ENCODE results near the gene PRUNE2. TPM values are rescaled to one million over a fixed set of nuclear protein-coding genes. Genes with fewer than 3 reads are reported as not detected.
"Not testable (repeated sequence)": the region's sequence is repeated elsewhere in the genome, so short reads cannot be mapped to it uniquely, and the experiment has no call there.

PRUNE2 gene
- total RNA-seq, 2 experiments from 2014 or later, result 0.38 to 0.72 TPM

DNA sequence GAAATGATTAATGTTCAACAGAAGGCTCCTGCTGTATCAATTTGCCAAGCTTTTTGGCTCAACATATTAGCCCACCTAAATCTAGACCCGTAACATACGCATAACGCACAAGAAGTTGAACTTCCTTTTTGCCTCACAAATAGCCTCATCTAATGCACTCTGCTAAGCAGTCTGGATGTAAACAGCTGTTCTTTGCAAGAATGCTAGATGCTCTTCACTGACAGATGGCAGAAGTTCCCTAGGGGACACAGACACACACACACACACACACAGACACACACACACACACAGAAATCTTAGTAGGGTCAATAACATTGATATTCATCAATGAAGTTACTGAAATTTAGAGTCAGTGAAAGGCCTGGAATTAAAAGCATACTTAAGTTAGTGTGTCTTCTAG is 154.9 kb downstream of the PRUNE2 start:
- no peaks in the 10 kb centered on the region for H3K9me3 Mint-ChIP-seq
- H3K27ac Mint-ChIP-seq, result no peak overlapping the region
- no peak overlapping the region for H3K4me3 Mint-ChIP-seq
- H3K27me3 Mint-ChIP-seq, result no peaks in the 10 kb centered on the region
- TF ChIP-seq, protein P1, sequence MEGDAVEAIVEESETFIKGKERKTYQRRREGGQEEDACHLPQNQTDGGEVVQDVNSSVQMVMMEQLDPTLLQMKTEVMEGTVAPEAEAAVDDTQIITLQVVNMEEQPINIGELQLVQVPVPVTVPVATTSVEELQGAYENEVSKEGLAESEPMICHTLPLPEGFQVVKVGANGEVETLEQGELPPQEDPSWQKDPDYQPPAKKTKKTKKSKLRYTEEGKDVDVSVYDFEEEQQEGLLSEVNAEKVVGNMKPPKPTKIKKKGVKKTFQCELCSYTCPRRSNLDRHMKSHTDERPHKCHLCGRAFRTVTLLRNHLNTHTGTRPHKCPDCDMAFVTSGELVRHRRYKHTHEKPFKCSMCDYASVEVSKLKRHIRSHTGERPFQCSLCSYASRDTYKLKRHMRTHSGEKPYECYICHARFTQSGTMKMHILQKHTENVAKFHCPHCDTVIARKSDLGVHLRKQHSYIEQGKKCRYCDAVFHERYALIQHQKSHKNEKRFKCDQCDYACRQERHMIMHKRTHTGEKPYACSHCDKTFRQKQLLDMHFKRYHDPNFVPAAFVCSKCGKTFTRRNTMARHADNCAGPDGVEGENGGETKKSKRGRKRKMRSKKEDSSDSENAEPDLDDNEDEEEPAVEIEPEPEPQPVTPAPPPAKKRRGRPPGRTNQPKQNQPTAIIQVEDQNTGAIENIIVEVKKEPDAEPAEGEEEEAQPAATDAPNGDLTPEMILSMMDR (IDR thresholded peaks at IDR 0.05), result no peak
- ChIA-PET CTCF (no interaction called here), POLR2A (no interaction called here)
- intact Hi-C loops (cut with micrococcal nuclease), result no loop called here
- ATAC-seq (no peak), DNase-seq (no peak)
- H3K36me3 Mint-ChIP-seq (ENCODE audit: low read depth), result no peaks in the 10 kb centered on the region
- no peaks in the 10 kb centered on the region for H3K4me1 Mint-ChIP-seq (ENCODE audit: low read depth)

DNA sequence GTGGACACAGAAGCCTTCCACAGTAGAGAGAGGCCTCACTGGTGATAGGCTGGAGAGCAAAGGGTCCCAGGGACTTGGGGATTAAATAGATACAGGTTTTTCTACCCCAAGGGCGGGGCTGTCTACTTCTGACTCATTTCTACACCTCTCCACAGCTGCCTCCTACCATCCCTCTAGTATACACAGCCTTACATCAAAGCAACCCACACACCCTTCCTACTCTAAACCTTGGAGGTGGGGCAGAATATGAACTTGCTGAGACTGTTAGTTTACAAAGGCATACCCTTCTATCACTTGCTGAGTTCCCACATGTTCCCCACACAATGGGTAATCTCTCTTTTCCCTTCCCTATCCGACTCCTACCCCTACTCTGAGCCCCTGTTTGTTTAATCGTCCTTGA is 161.6 kb downstream of the PRUNE2 start:
- no peak overlapping the region for H3K4me3 Mint-ChIP-seq
- H3K36me3 Mint-ChIP-seq (ENCODE audit: low read depth), result no peaks in the 10 kb centered on the region
- DNase-seq (peak; percentile 11), ATAC-seq (peak; percentile 70)
- intact Hi-C loops (cut with micrococcal nuclease), result no loop called here
- H3K27me3 Mint-ChIP-seq, result peaks cover 8% of the 10 kb centered on the region
- ChIA-PET CTCF (no interaction called here), POLR2A (no interaction called here)
- H3K9me3 Mint-ChIP-seq, result peaks cover 13% of the 10 kb centered on the region
- no peaks in the 10 kb centered on the region for H3K4me1 Mint-ChIP-seq (ENCODE audit: low read depth)
- TF ChIP-seq, protein P1 (IDR thresholded peaks at IDR 0.05), result no peak
- no peak overlapping the region for H3K27ac Mint-ChIP-seq

DNA sequence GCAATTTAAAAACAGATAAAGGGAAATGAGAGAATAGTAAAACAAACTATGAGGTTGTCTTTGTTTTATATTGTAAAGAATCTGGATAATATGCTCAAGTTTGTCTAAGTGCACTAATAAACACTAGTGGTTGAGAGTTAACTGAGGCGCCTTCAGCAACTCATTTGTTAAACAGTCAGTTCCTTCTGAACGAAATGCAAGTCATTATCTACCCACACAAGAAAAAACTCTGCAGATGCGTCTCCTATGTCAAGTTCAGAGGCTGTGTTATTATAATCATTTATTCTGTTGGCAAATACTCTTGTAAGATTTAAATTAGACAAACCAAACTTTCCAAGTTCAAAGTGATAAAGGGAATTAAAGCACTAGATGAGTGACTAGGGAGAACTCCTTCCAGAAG is 162.0 kb downstream of the PRUNE2 start:
- no peak for ATAC-seq
- CTCF ChIA-PET, result no interaction called here
- POLR2A ChIA-PET, result no interaction called here
- intact Hi-C loops (cut with micrococcal nuclease), result no loop called here
- peaks cover 9% of the 10 kb centered on the region for H3K27me3 Mint-ChIP-seq
- TF ChIP-seq, protein P1 (IDR thresholded peaks at IDR 0.05), result no peak
- H3K4me3 Mint-ChIP-seq, result no peak overlapping the region
- DNase-seq, result no peak
- no peaks in the 10 kb centered on the region for H3K4me1 Mint-ChIP-seq (ENCODE audit: low read depth)
- H3K9me3 Mint-ChIP-seq, result peaks cover 13% of the 10 kb centered on the region
- H3K36me3 Mint-ChIP-seq (ENCODE audit: low read depth), result no peaks in the 10 kb centered on the region
- no peak overlapping the region for H3K27ac Mint-ChIP-seq

DNA sequence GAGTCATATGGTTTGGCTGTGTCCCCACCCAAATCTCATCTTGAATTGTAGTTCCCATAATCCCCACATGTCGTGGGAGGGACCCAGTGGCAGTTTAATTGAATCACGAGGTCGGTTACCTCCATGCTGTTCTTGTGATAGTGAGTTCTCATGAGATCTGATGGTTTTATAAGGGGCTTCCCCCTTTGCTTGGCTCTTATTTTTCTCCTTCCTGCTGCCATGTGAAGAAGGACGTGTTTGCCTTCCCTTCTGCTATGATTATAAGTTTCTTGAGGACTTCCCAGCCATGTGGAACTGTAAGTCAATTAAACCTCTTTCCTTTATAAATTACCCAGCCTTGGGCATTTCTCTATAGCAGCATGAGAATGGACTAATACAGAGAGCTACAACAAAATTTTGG is 163.0 kb downstream of the PRUNE2 start:
- intact Hi-C loops (cut with micrococcal nuclease); H3K27ac Mint-ChIP-seq; H3K36me3 Mint-ChIP-seq (ENCODE audit: low read depth); POLR2A ChIA-PET; H3K4me3 Mint-ChIP-seq; H3K4me1 Mint-ChIP-seq (ENCODE audit: low read depth); ATAC-seq; DNase-seq; CTCF ChIA-PET: not testable (repeated sequence)
- H3K27me3 Mint-ChIP-seq, result peaks cover 15% of the 10 kb centered on the region
- H3K9me3 Mint-ChIP-seq, result peaks cover 13% of the 10 kb centered on the region

DNA sequence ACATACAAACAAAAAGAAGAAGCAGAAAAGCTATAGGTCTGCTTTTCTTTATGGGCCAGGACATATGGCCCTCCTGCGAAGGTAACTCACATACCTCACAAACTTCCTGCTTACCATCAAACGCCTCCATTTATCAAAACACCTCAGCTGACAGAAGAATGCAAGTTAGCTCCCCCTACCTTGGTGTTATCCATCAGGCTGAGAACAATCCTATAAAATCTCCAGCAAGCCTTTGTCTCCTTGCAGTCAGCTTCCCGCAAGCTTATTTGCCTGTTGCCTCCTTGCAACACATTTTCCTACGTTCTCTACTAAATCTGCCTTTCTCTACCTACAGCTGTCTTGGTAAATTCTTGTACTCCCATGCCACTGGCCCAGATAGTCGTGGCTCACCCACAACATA is 164.4 kb downstream of the PRUNE2 start:
- Mint-ChIP-seq H3K4me1 (ENCODE audit: low read depth) (no peaks in the 10 kb centered on the region), H3K9me3 (peaks cover 13% of the 10 kb centered on the region), H3K36me3 (ENCODE audit: low read depth) (no peaks in the 10 kb centered on the region), H3K27ac (no peak overlapping the region), H3K27me3 (peaks cover 16% of the 10 kb centered on the region), H3K4me3 (no peak overlapping the region)
- no peak for ATAC-seq
- DNase-seq, result no peak
- TF ChIP-seq, protein P1 (IDR thresholded peaks at IDR 0.05), result no peak
- CTCF ChIA-PET, result no interaction called here
- POLR2A ChIA-PET, result no interaction called here
- intact Hi-C loops (cut with micrococcal nuclease), result no loop called here

DNA sequence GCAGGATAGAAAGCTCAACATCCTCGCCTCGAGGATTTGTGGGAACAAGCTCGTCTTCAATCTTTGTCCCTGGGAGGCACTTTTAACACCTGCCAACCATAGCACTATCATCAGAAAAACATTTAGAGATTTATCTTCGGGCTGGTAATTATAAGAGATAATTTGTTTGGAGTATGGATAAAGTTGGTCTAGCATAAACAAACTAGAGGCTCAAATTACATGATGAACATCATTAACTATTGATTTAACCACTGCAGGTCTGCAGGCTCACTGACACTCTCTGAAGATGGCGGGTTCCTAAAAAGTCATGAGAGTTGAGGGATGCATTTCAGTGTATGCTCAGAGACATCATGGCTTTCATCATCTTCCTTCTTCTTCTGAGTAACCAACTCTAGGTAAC is 167.5 kb downstream of the PRUNE2 start:
- TF ChIP-seq, protein P1 (IDR thresholded peaks at IDR 0.05), result no peak

More for the DNA sequence above, 167.5 kb downstream of the PRUNE2 start:
- POLR2A ChIA-PET, result no interaction called here
- DNase-seq, result no peak
- intact Hi-C loops (cut with micrococcal nuclease), result no loop called here
- no peak for ATAC-seq
- CTCF ChIA-PET, result no interaction called here
- Mint-ChIP-seq H3K27ac (no peak overlapping the region), H3K27me3 (peaks cover 13% of the 10 kb centered on the region), H3K36me3 (ENCODE audit: low read depth) (no peaks in the 10 kb centered on the region), H3K4me1 (ENCODE audit: low read depth) (no peaks in the 10 kb centered on the region), H3K4me3 (no peak overlapping the region), H3K9me3 (peaks cover 9% of the 10 kb centered on the region)

All from activated CD8-positive, alpha-beta T cell treated with anti-CD3 and anti-CD28 coated beads for 36 hours (primary cell).